SH-SY5Y (cell line): Measurements from ENCODE around the gene SLC35F6.

Experiments
- GATA2 ChIP-seq: IDR thresholded peaks from 2 replicates; pipeline ENCODE4 v1.6.1; 2011; ENCODE audit warnings: mild to moderate bottlenecking, low read depth, low read length
- GATA3 ChIP-seq: IDR thresholded peaks from 2 replicates; pipeline ENCODE4 v1.6.1; 2011; ENCODE audit warnings: low read depth, mild to moderate bottlenecking, low read length, moderate library complexity

- TF ChIP-seq GATA2 (no peak), GATA3 (no peak)
These were observed 48.6 kb downstream of the SLC35F6 start for GRCh38 chr2:26812731-26813130.
